MCF 10A (cell line): ENCODE data around the gene PGAP6. TPM values are rescaled to one million over a fixed set of nuclear protein-coding genes. Genes with fewer than 3 reads are reported as not detected.
A peak's percentile ranks its signal among the peaks of the same experiment; 100 is the strongest.

Experiments
- BruUV-seq: library from RNA; stranded (reverse); fragments of 400-500 nt; replicated peaks from 2 replicates; lab custom pipeline; 2021; lab: Mats Ljungman, UMichigan
- CTCF ChIA-PET: fragments of 300-600 bp; sonication (Branson Sonifier 250); formaldehyde crosslinking; extraction: SDS; loops from one replicate; lab custom pipeline; 2021; ENCODE audit warnings: antibody characterized with exemption, inconsistent platforms; lab: Yijun Ruan, JAX
- POLR2A ChIA-PET: fragments of 300-600, 350-650 bp; sonication (Branson Sonifier 250); formaldehyde crosslinking; extraction: SDS; loops from one replicate; lab custom pipeline; 2020; ENCODE audit warnings: antibody characterized with exemption, inconsistent platforms; lab: Yijun Ruan, JAX
- DNase-seq: peaks from one replicate; pipeline ENCODE4 v3.0.0-alpha.2; 2018; ENCODE audit not compliant: unreplicated experiment
- H3K27ac Mint-ChIP-seq: one replicate; pipeline ENCODE4 v1.8.0; 2022; ENCODE audit warnings: mild to moderate bottlenecking, low read depth, mixed read lengths; ENCODE audit not compliant: unreplicated experiment
- H3K27me3 Mint-ChIP-seq: one replicate; pipeline ENCODE4 v1.8.0; 2022; ENCODE audit warnings: mixed read lengths; ENCODE audit not compliant: insufficient read depth, unreplicated experiment
- H3K36me3 Mint-ChIP-seq: one replicate; pipeline ENCODE4 v1.8.0; 2022; ENCODE audit warnings: mild to moderate bottlenecking, moderate library complexity, mixed read lengths; ENCODE audit not compliant: insufficient read depth, unreplicated experiment
- H3K4me1 Mint-ChIP-seq: one replicate; pipeline ENCODE4 v1.8.0; 2022; ENCODE audit warnings: mixed read lengths; ENCODE audit not compliant: insufficient read depth, unreplicated experiment
- H3K4me3 Mint-ChIP-seq: one replicate; pipeline ENCODE4 v1.8.0; 2022; ENCODE audit warnings: mild to moderate bottlenecking, moderate library complexity, mixed read lengths; ENCODE audit not compliant: unreplicated experiment
- H3K9me3 Mint-ChIP-seq: one replicate; pipeline ENCODE4 v1.8.0; 2022; ENCODE audit warnings: mixed read lengths; ENCODE audit not compliant: unreplicated experiment
- CTCF ChIP-seq: fragments of 200-600 bp; IDR thresholded peaks from one replicate; pipeline ENCODE4 v1.8.0; 2022; ENCODE audit warnings: antibody characterized with exemption, mild to moderate bottlenecking; ENCODE audit not compliant: unreplicated experiment
- intact Hi-C: fragments of 100-400 bp; cut with micrococcal nuclease; formaldehyde crosslinking; loops from 2 replicates; pipeline ENCODE4 v1.14.1; 2022
- total RNA-seq: library from RNA; stranded (reverse); gene quantifications from 2 replicates; pipeline ENCODE4 v1.2.3, GENCODE V29; 2022

The PGAP6 gene
- total RNA-seq, 1 experiment from 2014 or later, result 18.3 TPM

GRCh38 chr16:371515-372301 is 10.1 kb downstream of the PGAP6 start:
- H3K27ac Mint-ChIP-seq, result no peak overlapping the region
- intact Hi-C loops, result no loop called here
- no peak for DNase-seq
- no peaks in the 10 kb centered on the region for H3K27me3 Mint-ChIP-seq
- H3K9me3 Mint-ChIP-seq, result no peaks in the 10 kb centered on the region
- ChIA-PET POLR2A (interaction anchor here (0.5 to 1.6 kb wide), 4 partner anchors 9 to 235 kb away, joined by 3 to 13 read pairs (median 6); partner anchors contain the start of genes AXIN1 and DECR2), CTCF (interaction anchor here (0.5 to 2.2 kb wide), 2 partner anchors 10 to 23 kb away, joined by 3 to 6 read pairs; no protein-coding TSS in a partner anchor)
- H3K4me1 Mint-ChIP-seq, result no peaks in the 10 kb centered on the region
- no peak for TF ChIP-seq CTCF
- H3K4me3 Mint-ChIP-seq, result no peak overlapping the region
- H3K36me3 Mint-ChIP-seq, result peaks cover 22% of the 10 kb centered on the region
- no TSS peak for BruUV-seq

- H3K4me3 Mint-ChIP-seq, result peak overlapping the region; percentile 81
- peaks cover 23% of the 10 kb centered on the region for H3K36me3 Mint-ChIP-seq
- TF ChIP-seq CTCF, result no peak
- CTCF ChIA-PET, result interaction anchor here (0.5 to 2.2 kb wide), 2 partner anchors 9 to 24 kb away, joined by 3 to 6 read pairs; no protein-coding TSS in a partner anchor
- H3K27me3 Mint-ChIP-seq, result no peaks in the 10 kb centered on the region
- no TSS peak for BruUV-seq
- no peaks in the 10 kb centered on the region for H3K4me1 Mint-ChIP-seq
- intact Hi-C loops, result no loop called here
- peak overlapping the region; percentile 90 for H3K27ac Mint-ChIP-seq
- no peak for DNase-seq
- H3K9me3 Mint-ChIP-seq, result no peaks in the 10 kb centered on the region
- POLR2A ChIA-PET, result interaction anchor here (0.5 to 1.6 kb wide), 12 partner anchors 8 to 234 kb away, joined by 3 to 13 read pairs (median 4); partner anchors contain the start of genes AXIN1, CAPN15, DECR2 and FAM234A
Observed at GRCh38 chr16:370979-371514, 10.7 kb downstream of the PGAP6 start.

GRCh38 chr16:370443-370842 is 11.3 kb downstream of the PGAP6 start, which contains the start of gene MRPL28:
TSS of gene MRPL28 (minus strand) at chr16:370538. CDS start at chr16:370218, 320 bp downstream.
- peak; percentile 93 for DNase-seq
- ChIA-PET CTCF (interaction anchor here (0.6 to 2.2 kb wide), 2 partner anchors 8 to 332 kb away, joined by 3 to 6 read pairs; no protein-coding TSS in a partner anchor), POLR2A (interaction anchor here (0.6 to 1.6 kb wide), 11 partner anchors 9 to 224 kb away, joined by 3 to 13 read pairs (median 3); partner anchors contain the start of genes AXIN1, CAPN15, DECR2 and FAM234A)
- intact Hi-C loops, result no loop called here
- Mint-ChIP-seq H3K9me3 (no peaks in the 10 kb centered on the region), H3K4me1 (no peaks in the 10 kb centered on the region), H3K4me3 (peak within 1 kb of the TSS; percentile 81), H3K36me3 (peaks cover 23% of the 10 kb centered on the region), H3K27ac (peak within 1 kb of the TSS; percentile 90), H3K27me3 (no peaks in the 10 kb centered on the region)
- no TSS peak for BruUV-seq
- TF ChIP-seq CTCF, result no peak
